ENCODE measurements around the gene SDHAF1.
"Not testable (repeated sequence)": the region's sequence is repeated elsewhere in the genome, so short reads cannot be mapped to it uniquely, and the experiment has no call there.

SDHAF1 gene

DNA sequence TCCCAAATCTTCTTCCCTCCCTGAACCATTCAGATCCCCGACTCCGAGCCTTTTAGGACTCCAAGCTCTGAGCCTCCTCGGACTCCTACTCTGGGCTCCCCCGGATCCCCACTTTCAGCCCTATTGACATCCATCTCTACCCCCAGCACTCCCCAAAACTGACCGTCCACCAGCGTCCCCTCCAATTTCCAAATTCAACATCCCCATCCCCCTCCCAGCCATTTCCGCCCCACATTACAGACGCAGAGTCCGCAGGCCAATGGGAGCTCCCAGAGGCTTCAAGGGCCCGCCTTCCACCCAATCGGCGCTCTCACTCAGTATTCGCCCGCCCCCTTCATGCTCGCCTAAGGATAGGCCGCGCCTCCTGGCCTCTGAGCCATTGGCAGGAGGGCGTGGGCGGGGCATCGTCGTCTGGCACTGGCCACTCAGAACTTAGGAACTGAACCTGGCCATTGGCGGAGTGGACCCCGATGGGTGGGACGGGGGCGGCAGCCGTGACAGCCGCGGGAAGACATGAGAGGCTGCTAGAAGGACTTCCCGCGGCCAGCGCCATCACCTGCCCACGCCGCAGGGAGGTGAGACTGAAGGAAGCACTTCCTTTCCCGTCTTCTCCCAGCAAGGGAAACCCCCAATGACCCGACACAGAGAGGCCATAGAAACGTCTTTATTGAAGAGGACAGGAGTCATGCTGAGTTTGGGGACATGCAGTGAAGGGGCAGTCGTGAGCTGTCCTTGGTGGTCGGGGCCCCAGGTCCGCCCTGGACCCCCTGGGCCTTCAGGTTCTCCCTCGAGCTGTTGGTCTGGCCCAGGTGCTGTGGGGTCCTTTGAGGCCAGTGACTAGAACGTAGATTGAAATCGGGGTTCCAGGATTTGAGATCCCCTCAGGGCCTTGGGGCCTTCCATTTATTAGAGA lies 19.3 kb downstream of the SDHAF1 start, which contains the start of gene ALKBH6:
TSS of gene ALKBH6 (minus strand) at position 202 of the 913 bp plus-strand sequence. CDS start 816 bp downstream, outside the sequence.
- DNase-seq (ENCODE audit: low read depth in 2 of 2), result peak; percentile 94 to 95

DNA sequence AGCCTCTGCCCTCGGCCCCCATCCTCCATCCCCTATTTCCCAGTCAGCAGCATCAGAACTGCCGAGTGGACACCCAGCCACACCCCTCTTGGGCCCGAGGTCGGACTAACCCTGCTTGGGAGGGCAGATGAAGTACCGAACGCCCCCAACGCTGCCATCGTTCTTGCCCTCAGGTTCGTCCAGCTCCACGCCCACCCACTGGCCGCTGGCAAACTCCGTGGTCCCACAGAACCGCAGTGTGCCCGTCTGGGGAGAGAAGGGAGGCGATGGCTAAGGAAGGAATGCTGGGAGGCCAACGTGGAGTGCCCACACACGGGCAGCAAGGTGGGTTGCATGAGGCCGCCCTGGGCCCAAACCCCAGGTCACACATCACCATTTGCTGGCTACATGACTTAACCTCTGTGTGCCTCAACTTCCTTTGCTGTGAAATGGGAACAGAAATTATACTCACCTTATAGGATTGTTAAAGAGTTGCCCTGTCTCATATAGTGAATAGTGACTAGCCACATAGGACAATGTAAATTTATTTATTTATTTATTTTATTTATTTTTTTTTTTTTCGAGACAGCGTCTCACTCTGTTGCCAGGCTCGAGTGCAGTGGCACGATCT lies 24.2 kb downstream of the SDHAF1 start:
- no peak for DNase-seq (ENCODE audit: low read depth in 2 of 2)

DNA sequence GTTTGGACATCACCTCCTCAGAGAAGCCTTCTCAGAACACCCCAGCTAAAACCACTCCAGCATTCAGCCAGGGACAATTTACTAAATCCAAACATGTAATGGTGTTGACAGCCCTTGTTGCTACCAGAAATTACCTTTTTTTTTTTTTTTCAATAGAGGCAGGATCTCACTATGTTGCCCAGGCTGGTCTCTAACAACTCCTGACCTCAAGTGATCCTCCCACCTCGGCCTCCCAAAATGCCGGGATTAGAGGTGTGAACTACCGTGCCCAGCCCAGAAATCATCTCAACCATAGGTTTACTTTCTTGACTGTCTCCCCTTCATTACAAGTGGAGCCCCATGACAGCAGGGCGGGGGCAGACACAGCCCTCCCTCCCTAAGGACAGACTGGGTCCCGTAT lies 28.4 kb downstream of the SDHAF1 start:
- no peak for DNase-seq (ENCODE audit: low read depth in 2 of 2)

DNA sequence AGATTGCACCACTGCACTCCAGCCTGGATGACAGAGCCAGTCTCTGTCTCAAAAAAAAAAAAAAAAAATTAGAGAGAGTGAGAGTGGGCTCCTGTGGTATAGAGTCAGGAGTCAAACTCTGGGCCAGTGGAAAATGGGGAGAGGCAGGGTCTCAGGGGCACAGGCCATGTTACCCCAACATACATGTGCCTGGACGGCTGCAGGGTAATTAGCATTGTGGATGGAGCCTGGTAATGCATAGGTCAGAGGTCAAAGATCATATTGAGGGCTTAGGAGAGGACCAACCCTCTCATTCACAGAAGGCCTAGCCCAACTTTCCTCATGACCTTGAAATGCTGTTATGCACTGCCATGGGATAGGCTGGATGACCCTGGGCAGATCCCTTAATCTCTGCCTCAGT lies 30.6 kb downstream of the SDHAF1 start:
- DNase-seq (ENCODE audit: low read depth in 2 of 2), result no peak

DNA sequence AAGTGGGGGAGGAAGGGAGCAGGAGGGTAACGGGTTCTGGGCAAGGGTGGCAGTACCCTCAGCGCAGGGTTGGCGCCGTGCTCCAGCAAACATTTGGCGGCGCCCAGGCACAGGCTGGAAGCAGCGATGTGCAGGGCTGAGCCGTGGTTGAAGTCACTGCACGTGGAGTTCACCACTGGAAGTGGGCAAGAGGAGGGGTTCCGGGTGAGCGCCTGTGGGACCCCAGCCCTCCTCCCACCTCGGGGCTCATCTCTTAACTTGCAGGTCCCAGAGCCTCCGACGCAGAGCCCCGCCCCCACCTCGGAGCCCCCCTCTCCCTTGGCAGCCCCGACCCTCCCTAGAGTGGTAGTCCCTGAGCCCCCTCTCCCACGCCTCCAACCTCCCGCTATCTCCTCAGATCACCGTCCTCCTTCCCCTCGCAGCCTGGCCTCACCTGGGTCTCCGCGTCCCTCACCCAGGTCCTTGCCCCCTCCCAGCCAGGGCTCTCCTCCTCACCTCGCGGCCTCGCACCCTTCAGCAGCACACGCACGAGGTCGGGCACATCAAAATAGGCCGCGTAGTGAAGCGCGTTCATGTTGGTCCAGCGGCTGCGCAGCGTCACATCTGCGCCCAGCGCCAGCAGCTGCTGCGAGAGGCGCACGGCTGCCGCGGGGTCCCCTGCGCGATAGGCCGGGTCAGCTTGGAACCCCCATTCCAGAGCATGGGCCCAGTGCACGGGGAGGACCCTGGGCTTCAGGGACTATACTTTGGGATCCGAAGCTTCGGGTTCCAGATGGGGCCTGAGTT lies 31.3 kb downstream of the SDHAF1 start:
- DNase-seq (ENCODE audit: low read depth in 2 of 2), result no peak

DNA sequence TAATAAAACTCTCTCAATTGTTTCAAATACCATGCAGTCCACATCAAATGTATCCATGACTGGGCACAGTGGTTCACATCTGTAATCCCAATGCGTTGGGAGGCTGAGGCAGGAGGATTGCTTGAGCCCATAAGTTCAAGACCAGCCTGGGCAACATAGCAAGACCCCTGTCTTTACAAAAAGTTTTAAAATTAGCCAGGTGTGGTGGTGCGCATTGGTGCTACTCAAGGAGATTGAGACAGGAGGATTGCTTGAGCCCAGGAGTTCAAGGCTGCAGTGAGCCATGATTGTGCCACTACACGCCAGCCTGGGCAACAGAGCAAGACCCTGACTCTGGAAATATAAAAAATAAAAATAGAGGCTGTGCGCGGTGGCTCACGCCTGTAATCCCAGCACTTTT lies 32.7 kb downstream of the SDHAF1 start:
- DNase-seq (ENCODE audit: low read depth in 2 of 2), result no peak

DNA sequence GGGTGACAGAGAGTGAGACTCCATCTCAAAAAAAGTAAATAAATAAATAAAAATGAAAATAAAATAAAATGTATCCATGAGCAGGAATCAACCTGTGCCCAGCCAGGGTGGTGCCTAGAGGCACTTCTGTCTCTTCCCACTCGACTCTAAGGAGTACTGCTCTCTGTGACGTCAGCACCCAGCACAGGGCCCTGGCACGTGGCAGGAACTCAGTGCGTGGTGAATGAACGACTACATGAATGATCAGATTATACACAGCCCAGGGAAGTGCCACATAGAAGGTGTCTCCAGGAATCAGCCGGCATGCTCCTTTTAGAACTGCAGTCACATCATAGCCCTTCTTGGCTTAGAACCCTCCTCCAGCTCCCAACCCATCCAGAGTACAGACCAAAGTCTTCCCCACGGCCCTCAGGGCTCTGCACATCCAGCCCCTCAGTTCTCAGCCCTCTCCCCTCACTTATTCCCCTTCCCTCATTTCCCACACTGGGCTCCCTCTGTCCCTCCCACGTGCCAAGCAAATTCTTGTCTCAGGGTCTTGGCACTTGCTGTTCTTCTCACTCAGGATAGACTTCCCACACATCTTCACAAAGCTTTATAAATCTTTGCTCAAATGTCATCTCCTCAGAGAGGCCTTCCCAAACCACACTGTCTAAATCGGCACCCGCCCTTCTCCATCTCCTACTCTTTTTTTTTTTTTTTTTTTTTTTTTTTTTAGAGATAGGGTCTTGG lies 33.5 kb downstream of the SDHAF1 start:
- DNase-seq (ENCODE audit: low read depth in 2 of 2), result no peak

DNA sequence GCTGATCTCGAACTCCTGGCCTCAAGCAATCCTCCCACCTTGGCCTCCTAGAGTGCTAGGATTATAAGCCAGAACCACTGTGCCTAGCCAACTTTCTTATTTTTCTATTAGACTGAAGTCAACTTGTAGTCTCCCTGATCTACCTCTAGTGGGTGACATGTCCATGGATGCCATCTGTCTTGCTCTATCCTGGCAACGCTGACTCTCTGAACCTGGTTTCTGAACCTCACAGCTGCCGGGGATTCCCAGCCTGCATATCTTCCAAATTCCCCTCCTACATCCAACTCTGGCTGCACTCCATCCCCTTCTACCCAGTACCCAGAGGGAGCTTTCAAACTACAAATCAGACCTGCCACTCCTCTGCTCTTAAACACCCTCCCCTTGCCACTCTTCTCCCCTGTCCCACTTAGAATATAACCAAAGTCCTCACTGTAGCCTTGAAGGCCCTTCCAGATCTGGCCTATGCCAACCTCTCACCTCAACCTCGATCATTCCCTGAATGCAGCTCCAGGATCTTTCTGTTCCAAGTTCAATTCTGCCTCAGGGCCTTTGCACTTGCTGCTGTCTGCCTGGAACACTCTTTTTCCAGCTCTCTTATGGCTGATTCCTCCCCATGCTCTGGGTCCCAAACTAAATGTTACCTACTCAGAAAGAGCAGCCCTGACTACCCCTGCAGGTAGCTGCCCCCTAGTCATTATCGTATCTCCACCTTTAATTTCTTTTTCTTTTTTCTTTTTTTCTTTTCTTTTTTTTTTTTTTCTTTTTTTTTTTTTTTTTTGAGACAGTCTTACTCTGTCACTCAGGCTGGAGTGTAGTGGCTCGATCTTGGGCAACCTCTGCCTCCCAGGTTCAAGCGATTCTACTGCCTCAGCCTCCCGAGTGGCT lies 35.5 kb downstream of the SDHAF1 start:
- DNase-seq (ENCODE audit: low read depth in 2 of 2), result no peak

DNA sequence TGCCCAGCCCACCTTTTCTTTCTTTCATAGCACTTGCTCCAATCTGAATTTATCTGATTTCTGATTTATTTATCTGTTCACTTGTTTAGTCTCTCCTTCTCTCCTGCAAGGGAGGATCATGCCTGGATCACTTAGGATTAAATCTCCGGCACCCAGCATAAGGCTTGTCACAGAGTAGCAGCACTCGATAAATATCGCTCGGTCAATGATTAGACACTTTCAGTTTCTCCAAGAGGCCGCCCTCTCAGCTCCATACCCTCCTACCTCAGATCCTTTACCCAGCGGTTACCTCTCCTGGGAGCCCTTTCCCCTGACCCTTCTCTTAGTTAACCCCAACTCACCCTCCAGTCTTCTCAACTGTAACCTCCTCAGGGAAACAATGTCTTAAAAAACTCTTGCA lies 36.3 kb downstream of the SDHAF1 start:
- no peak for DNase-seq (ENCODE audit: low read depth in 2 of 2)

DNA sequence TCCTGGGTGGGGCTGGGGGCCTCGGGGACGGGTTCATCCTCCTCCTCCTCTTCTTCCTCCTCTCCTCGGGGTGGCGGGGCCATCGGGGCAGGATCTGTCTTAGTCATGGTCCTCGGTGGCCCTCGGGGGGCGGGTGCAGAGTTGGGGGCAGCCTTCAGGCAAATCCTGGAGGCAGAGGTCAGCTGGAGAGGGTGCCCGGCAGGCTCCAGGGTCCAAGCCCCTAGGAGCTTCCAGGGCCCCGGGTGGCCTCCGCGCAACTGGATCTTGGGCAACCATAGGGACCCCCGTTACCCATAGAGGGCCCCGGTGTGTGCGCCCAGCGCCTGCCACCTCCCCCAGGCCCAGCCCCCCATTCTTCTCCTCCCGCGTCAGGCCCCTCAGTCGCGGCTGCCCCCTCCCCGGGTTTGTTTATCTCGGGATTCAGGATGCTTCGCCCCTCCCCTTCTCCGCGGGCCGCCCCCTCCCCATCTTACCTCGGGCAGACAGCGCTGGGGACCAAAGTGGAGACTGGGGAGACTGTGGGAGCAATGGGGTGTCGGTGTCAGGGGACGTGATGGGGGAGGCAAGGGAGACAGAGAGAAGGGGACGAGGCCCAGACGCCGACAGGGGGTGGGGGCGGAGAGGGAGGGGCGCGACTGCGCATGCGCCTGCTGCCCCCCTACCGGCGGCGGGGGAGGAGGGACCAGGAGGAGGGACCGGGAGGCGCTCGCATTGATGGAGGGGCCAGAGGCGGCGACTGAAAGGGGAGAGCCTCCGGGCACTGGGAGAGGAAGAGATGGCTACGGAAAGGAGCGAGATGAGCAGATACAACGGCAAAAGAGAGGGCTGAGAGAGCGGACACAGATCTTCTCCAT lies 37.5 kb downstream of the SDHAF1 start, which contains the start of gene CLIP3:
TSS of gene CLIP3 (minus strand) at position 623 of the 854 bp plus-strand sequence. CDS start at position 107, 516 bp downstream.
- DNase-seq (ENCODE audit: low read depth in 2 of 2), result peak; percentile 44 to 50

DNA sequence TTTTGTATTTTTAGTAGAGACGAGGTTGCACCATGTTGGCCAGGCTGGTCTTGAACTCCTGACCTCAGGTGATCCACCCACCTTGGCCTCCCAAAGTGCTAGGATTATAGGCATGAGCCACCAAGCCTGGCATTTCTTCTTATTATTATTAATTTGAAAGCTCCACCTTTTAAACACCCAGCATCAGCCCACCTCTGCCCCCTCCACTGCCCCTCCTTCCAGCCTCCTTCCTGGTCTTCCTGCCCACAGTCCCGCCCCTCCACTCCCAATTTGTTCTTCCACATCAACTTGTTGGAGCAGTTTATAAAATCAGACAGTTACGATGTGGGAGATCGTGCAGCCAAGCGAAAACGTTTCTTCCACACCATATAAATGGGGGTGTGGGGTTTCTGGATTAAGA lies 45.5 kb downstream of the SDHAF1 start:
- no peak for DNase-seq (ENCODE audit: low read depth in 2 of 2)

DNA sequence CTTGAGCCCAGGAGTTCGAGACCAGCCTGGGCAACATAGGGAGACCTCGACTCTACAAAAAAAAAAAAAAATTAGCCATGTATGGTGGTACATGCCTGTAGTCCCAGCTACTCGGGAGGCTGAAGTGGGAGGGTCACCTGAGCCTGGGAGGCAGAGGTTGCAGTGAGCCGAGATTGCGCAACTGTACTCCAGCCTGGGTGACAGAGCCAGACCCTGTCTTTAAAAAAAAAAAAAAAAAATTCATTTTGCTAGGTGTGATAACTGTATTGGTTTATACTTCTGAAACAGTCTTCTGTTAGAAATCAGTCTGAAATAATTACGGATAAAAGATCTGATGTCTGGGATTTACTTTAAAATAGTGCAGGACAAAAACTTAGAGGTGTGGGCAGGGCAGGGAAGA lies 46.1 kb downstream of the SDHAF1 start:
- DNase-seq (ENCODE audit: low read depth in 2 of 2), result not testable (repeated sequence)

DNA sequence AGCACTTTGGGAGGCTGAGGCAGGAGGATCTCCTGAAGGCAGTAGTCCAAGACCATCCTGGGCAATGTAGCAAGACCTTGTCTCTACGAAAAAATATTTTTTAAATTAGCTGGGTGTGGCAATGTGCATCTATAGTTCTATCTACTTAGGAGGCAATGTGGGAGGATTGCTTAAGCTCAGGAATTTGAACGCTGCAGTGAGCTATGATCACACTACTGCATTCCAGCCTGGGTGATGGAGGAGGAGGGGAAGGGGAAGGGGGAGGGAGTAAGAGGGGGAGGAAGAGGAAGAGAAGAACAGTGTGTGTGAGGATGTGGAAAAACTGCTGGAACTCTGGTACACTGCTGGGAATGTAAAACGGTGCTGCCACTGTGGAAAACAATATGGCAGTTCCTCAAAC lies 46.8 kb downstream of the SDHAF1 start:
- peak; percentile 85 to 88 for DNase-seq (ENCODE audit: low read depth in 2 of 2)

DNA sequence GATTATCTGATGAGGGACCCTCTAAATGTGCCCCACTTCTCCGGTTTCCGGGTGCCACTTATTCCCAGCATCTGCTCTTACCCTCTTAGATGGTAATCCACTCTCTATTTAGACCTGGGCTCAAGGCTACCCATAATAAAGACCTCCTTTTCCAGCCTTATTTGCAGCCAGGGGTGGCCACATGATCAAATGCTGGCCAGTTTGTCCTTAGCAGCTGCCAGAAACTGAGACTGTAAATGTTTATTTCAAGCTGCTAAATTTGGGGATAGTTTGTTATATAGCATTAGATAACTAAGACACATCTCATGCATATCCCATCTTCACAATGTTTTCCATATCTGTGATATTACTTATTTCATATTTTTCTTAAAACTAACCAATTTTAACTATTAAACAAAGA lies 49.0 kb downstream of the SDHAF1 start:
- DNase-seq (ENCODE audit: low read depth in 2 of 2), result no peak

All from fibroblast of skin of left biceps (primary cell).